ENCODE data around the gene NUFIP1. TPM values are rescaled to one million over a fixed set of nuclear protein-coding genes. Genes with fewer than 3 reads are reported as not detected.

NUFIP1 gene
- total and polyA plus RNA-seq, 2 of the 8 experiments (the other 6 are each of a cell fraction or from before 2014, with no cell fraction given), result 4.6 to 16.6 TPM

GRCh38 chr13:44938854-44939253 lies 50.4 kb downstream of the NUFIP1 start:
- H2AK5ac ChIP-seq (ENCODE audit: low read depth, low read length), result no peak overlapping the region
- H3K4me1 ChIP-seq (replicated peaks in 1 of 4; ENCODE audit: control insufficient read depth in 3 of 4, insufficient read depth in 4 of 4, low read length in 3 of 4), result no peaks in the 10 kb centered on the region
- no peak overlapping the region for H2AFZ ChIP-seq (ENCODE audit: low read length)
- H3K27me3 ChIP-seq (replicated peaks in 1 of 4; ENCODE audit: control insufficient read depth in 3 of 4, extremely low read depth in 1 of 4, insufficient read depth in 3 of 4, low read length in 3 of 4), result no peaks in the 10 kb centered on the region
- no peaks in the 10 kb centered on the region for H4K20me1 ChIP-seq (replicated peaks in 1 of 2; ENCODE audit: control insufficient read depth in 1 of 2, insufficient read depth in 2 of 2, low read length in 2 of 2)
- no peak overlapping the region for H2BK12ac ChIP-seq (ENCODE audit: low read depth, low read length)
- WGBS, 2 experiments (ENCODE audit: extremely low coverage in 1 of 2, insufficient coverage in 1 of 2, insufficient read length in 1 of 2, insufficient replicate concordance in 2 of 2, low coverage in 1 of 2, low lambda C conversion rate in 2 of 2, missing lambda C conversion rate in 1 of 2), result 89% methylated on average over 2 of the region's 2 CpGs; no CpG with 5 or more reads in 1 of the 2 experiments
- no peak overlapping the region for H3K9ac ChIP-seq (replicated peaks in 1 of 4; ENCODE audit: extremely low read depth in 1 of 4, low read depth in 3 of 4, low read length in 3 of 4)
- TF ChIP-seq SIRT6 (IDR thresholded peaks at IDR 0.05; ENCODE audit: low read length) (no peak), ATF2 (IDR thresholded peaks at IDR 0.05; ENCODE audit: low read length) (no peak), GABPA (IDR thresholded peaks at IDR 0.05; ENCODE audit: borderline replicate concordance, insufficient read depth, low read length) (no peak), RXRA (IDR thresholded peaks at IDR 0.05; ENCODE audit: insufficient read depth, low read depth, low read length) (no peak), KDM5A (IDR thresholded peaks at IDR 0.05; ENCODE audit: low read length) (no peak), KDM1A (IDR thresholded peaks at IDR 0.05; ENCODE audit: borderline replicate concordance, low read length) (no peak), BACH1 (IDR thresholded peaks at IDR 0.05; ENCODE audit: low read length) (no peak), CBX8 (IDR thresholded peaks at IDR 0.05; ENCODE audit: borderline replicate concordance, low read depth, low read length) (no peak), MAFK (IDR thresholded peaks at IDR 0.05; ENCODE audit: low read depth, low read length) (no peak), KDM4A (IDR thresholded peaks at IDR 0.05; ENCODE audit: low read depth, low read length, severe bottlenecking) (no peak)
- no peak for DNase-seq (ENCODE audit: low read depth in 1 of 2, low spot score in 2 of 2)
- no peaks in the 10 kb centered on the region for H3K79me1 ChIP-seq (ENCODE audit: low read depth, low read length)
- H3K23me2 ChIP-seq (ENCODE audit: low read depth, low read length), result no peaks in the 10 kb centered on the region
- no peak overlapping the region for H3K4me2 ChIP-seq (ENCODE audit: insufficient read depth in 1 of 2, low read depth in 2 of 2, low read length in 2 of 2)
- H4K8ac ChIP-seq (ENCODE audit: extremely low read depth, insufficient read depth, low read length), result no peak overlapping the region
- H3K79me2 ChIP-seq (ENCODE audit: control insufficient read depth in 1 of 2, insufficient read depth in 2 of 2, low read length in 2 of 2), result no peaks in the 10 kb centered on the region
- no peak overlapping the region for H2BK15ac ChIP-seq (ENCODE audit: low read length)
- no peak overlapping the region for H3K18ac ChIP-seq (ENCODE audit: extremely low read depth, low read length)
- no peak overlapping the region for H3K14ac ChIP-seq (ENCODE audit: insufficient read length)
- H3K4ac ChIP-seq (replicated peaks; ENCODE audit: insufficient read length, low read depth, low read length), result no peak overlapping the region
- POLR2A ChIA-PET (ENCODE audit: partially characterized antibody), result no interaction called here
- H2BK5ac ChIP-seq (ENCODE audit: low read depth, low read length), result no peak overlapping the region
- CTCF ChIA-PET (ENCODE audit: partially characterized antibody), result no interaction called here
- no peak overlapping the region for H3K4me3 ChIP-seq (ENCODE audit: extremely low read depth in 1 of 4, insufficient read depth in 2 of 4, low read depth in 3 of 4, low read length in 4 of 4)
- no peak overlapping the region for H4K5ac ChIP-seq (ENCODE audit: insufficient read length, low read depth, low read length)
- H2BK120ac ChIP-seq (replicated peaks; ENCODE audit: low read depth, low read length), result no peak overlapping the region
- no peak for FAIRE-seq
- no peak overlapping the region for H3K56ac ChIP-seq (replicated peaks; ENCODE audit: insufficient read length, low read depth, low read length)
- no peak overlapping the region for H2BK20ac ChIP-seq (ENCODE audit: low read length)
- no peak overlapping the region for H3K27ac ChIP-seq (ENCODE audit: low read depth, low read length)
- peaks cover 0 to 5% of the 10 kb centered on the region in 2 experiments; a peak in 1 of 4 replicates for H3K9me3 ChIP-seq (ENCODE audit: insufficient read depth in 2 of 2, low read depth in 1 of 2, low read length in 1 of 2)
- no peak overlapping the region for H3K23ac ChIP-seq (ENCODE audit: insufficient read length)
- no peak overlapping the region for H4K91ac ChIP-seq (replicated peaks; ENCODE audit: insufficient read length, low read length)
- H3K36me3 ChIP-seq (ENCODE audit: control insufficient read depth in 2 of 4, insufficient read depth in 4 of 4, low read length in 3 of 4), result peaks cover 0 to 11% (median 3%) of the 10 kb centered on the region in 4 experiments; a peak in 2 of 8 replicates
